Activated T-helper 17 cell treated with anti-CD3 and anti-CD28 coated beads, Interleukin-2, amount 50 U/mL, for 72 hours (primary cell): ENCODE results near the gene PRM1. TPM values are rescaled to one million over a fixed set of nuclear protein-coding genes. Genes with fewer than 3 reads are reported as not detected.

Experiments used
- ATAC-seq: fragments of 150-1000 bp; cut with Tn5 transposase; replicated peaks from 2 replicates; pipeline ENCODE4 v1.10.0; 2021; ENCODE audit warnings: mild to moderate bottlenecking, moderate library complexity
- H3K27ac Mint-ChIP-seq: one replicate; pipeline ENCODE4 v1.8.0; 2022; ENCODE audit warnings: mixed read lengths
- H3K27me3 Mint-ChIP-seq: one replicate; pipeline ENCODE4 v1.8.0; 2022; ENCODE audit warnings: mixed read lengths
- H3K36me3 Mint-ChIP-seq: one replicate; pipeline ENCODE4 v1.8.0; 2022; ENCODE audit warnings: low read depth, mild to moderate bottlenecking, mixed read lengths
- H3K4me1 Mint-ChIP-seq: one replicate; pipeline ENCODE4 v1.8.0; 2022; ENCODE audit warnings: mixed read lengths
- H3K4me3 Mint-ChIP-seq: one replicate; pipeline ENCODE4 v1.8.0; 2022; ENCODE audit warnings: mild to moderate bottlenecking, mixed read lengths
- H3K9me3 Mint-ChIP-seq: one replicate; pipeline ENCODE4 v1.8.0; 2022; ENCODE audit warnings: mixed read lengths
- total RNA-seq, 2 donors: library from RNA; stranded (reverse); gene quantifications; one replicate each; pipeline ENCODE4 v1.2.3, GENCODE V29; 2022

PRM1 gene
- total RNA-seq, 2 donors from 2014 or later = not detected

DNA sequence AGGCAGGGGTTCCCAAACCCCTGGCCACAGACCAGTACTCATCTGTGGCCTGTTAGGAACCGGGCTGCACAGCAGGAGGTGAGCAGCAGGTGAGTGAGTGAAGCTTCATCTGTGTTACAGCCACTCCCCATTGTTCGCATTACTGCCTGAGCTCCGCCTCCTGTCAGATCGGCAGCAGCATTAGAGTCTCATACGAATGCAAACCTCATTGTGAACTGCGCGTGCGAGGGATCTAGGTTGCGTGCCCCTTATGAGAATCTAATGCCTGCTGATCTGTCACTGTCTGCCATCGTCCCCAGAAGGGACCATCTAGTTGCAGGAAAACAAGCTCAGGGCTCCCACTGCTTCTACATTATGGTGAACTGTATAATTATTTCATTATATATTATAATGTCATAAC is 39.0 kb upstream of the PRM1 start:
- Mint-ChIP-seq H3K9me3 (no peaks in the 10 kb centered on the region), H3K36me3 (no peaks in the 10 kb centered on the region), H3K4me1 (peaks cover 7% of the 10 kb centered on the region), H3K27ac (no peak overlapping the region), H3K4me3 (no peak overlapping the region), H3K27me3 (no peaks in the 10 kb centered on the region)
- ATAC-seq = no peak

GRCh38 chr16:11319529-11320146 is 38.5 kb upstream of the PRM1 start:
- H3K9me3 Mint-ChIP-seq = no peaks in the 10 kb centered on the region
- H3K4me1 Mint-ChIP-seq = peaks cover 5% of the 10 kb centered on the region
- ATAC-seq = no peak
- H3K27me3 Mint-ChIP-seq = no peaks in the 10 kb centered on the region
- no peaks in the 10 kb centered on the region for H3K36me3 Mint-ChIP-seq
- H3K4me3 Mint-ChIP-seq = no peak overlapping the region
- no peak overlapping the region for H3K27ac Mint-ChIP-seq

- H3K36me3 Mint-ChIP-seq = no peaks in the 10 kb centered on the region
- H3K4me1 Mint-ChIP-seq = peaks cover 5% of the 10 kb centered on the region
- no peak overlapping the region for H3K4me3 Mint-ChIP-seq
- peak overlapping the region; percentile 1 for H3K27ac Mint-ChIP-seq
- H3K27me3 Mint-ChIP-seq = no peaks in the 10 kb centered on the region
- ATAC-seq = no peak
- H3K9me3 Mint-ChIP-seq = no peaks in the 10 kb centered on the region
Measured at GRCh38 chr16:11318817-11319216, 37.7 kb upstream of the PRM1 start.

GRCh38 chr16:11316331-11317015 is 35.3 kb upstream of the PRM1 start:
- H3K9me3 Mint-ChIP-seq = no peaks in the 10 kb centered on the region
- ATAC-seq = no peak
- no peak overlapping the region for H3K4me3 Mint-ChIP-seq
- no peaks in the 10 kb centered on the region for H3K36me3 Mint-ChIP-seq
- no peak overlapping the region for H3K27ac Mint-ChIP-seq
- no peaks in the 10 kb centered on the region for H3K27me3 Mint-ChIP-seq
- H3K4me1 Mint-ChIP-seq = peaks cover 13% of the 10 kb centered on the region

DNA sequence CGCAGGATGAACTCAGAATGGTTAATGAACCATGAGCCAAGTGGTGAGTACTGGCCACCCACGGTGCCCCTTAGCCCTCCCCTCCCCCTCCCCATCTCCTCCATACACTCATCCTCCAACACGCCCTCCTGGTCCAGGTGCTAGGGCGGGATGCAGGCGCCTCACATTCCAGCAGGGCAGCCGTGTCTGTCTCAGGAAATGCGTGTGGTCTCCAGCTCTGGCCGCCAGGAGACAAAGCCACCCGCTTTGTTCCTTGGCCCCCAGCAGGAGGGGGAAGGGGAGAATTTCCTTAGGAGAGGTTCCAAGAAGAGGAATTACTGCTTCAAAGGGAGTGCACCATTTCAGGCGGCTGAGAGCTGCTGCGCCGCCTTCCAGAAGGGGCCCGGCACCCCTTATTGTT is 34.4 kb upstream of the PRM1 start:
- no peak for ATAC-seq
- no peak overlapping the region for H3K27ac Mint-ChIP-seq
- H3K4me1 Mint-ChIP-seq = peaks cover 13% of the 10 kb centered on the region
- no peaks in the 10 kb centered on the region for H3K27me3 Mint-ChIP-seq
- H3K36me3 Mint-ChIP-seq = no peaks in the 10 kb centered on the region
- no peaks in the 10 kb centered on the region for H3K9me3 Mint-ChIP-seq
- no peak overlapping the region for H3K4me3 Mint-ChIP-seq

DNA sequence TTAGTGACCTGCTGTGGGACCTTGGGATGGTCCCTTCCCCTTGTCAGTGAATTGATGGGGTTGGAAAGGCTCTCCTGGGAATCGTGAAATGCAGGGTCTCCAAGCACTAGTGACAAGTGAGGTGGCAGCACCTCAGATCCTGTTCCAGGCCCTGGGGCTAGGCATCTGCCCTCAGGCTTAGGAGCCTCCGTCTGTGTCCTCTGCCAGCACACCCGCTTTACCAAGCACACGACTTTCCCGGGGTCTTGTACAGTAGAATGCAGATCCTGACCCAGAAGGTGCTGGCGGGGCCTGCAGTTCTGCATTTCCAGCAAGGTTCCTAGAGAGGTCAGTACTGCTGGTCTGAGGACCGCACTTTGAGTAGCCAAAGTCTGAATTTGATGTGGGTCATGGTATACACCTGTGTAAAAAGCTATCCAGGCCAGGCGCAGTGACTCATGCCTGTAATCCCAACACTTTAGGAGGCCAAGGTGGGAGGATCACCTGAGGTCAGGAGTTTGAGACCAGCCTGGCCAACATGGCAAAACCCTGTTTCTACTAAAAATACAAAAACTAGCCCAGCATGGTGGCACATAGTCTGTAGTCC is 33.3 kb upstream of the PRM1 start:
- H3K4me1 Mint-ChIP-seq = peaks cover 13% of the 10 kb centered on the region
- no peak overlapping the region for H3K4me3 Mint-ChIP-seq
- H3K27me3 Mint-ChIP-seq = no peaks in the 10 kb centered on the region
- H3K27ac Mint-ChIP-seq = no peak overlapping the region
- no peaks in the 10 kb centered on the region for H3K36me3 Mint-ChIP-seq
- no peaks in the 10 kb centered on the region for H3K9me3 Mint-ChIP-seq
- ATAC-seq = no peak

GRCh38 chr16:11313493-11314308 is 32.6 kb upstream of the PRM1 start:
- Mint-ChIP-seq H3K9me3 (no peaks in the 10 kb centered on the region), H3K4me3 (no peak overlapping the region), H3K27me3 (no peaks in the 10 kb centered on the region), H3K27ac (peak overlapping the region; percentile 82), H3K36me3 (no peaks in the 10 kb centered on the region), H3K4me1 (peaks cover 10% of the 10 kb centered on the region)
- ATAC-seq = no peak

- no peak for ATAC-seq
- Mint-ChIP-seq H3K4me1 (peaks cover 7% of the 10 kb centered on the region), H3K27me3 (no peaks in the 10 kb centered on the region), H3K4me3 (no peak overlapping the region), H3K27ac (peak overlapping the region; percentile 82), H3K36me3 (no peaks in the 10 kb centered on the region), H3K9me3 (no peaks in the 10 kb centered on the region)
Measured at GRCh38 chr16:11312718-11313492, 31.8 kb upstream of the PRM1 start.

- no peaks in the 10 kb centered on the region for H3K27me3 Mint-ChIP-seq
- H3K4me1 Mint-ChIP-seq = peaks cover 14% of the 10 kb centered on the region
- no peaks in the 10 kb centered on the region for H3K36me3 Mint-ChIP-seq
- peak; percentile 20 for ATAC-seq
- no peaks in the 10 kb centered on the region for H3K9me3 Mint-ChIP-seq
- H3K4me3 Mint-ChIP-seq = peak overlapping the region; percentile 29
- peak overlapping the region; percentile 56 for H3K27ac Mint-ChIP-seq
Measured at GRCh38 chr16:11310997-11311561, 29.9 kb upstream of the PRM1 start.

GRCh38 chr16:11310634-11310977 is 29.5 kb upstream of the PRM1 start:
- Mint-ChIP-seq H3K36me3 (no peaks in the 10 kb centered on the region), H3K9me3 (no peaks in the 10 kb centered on the region), H3K4me3 (peak overlapping the region; percentile 29), H3K27me3 (no peaks in the 10 kb centered on the region), H3K4me1 (peaks cover 14% of the 10 kb centered on the region), H3K27ac (peak overlapping the region; percentile 56)
- no peak for ATAC-seq

- no peak for ATAC-seq
- H3K36me3 Mint-ChIP-seq = no peaks in the 10 kb centered on the region
- peaks cover 14% of the 10 kb centered on the region for H3K4me1 Mint-ChIP-seq
- H3K4me3 Mint-ChIP-seq = no peak overlapping the region
- no peaks in the 10 kb centered on the region for H3K27me3 Mint-ChIP-seq
- no peaks in the 10 kb centered on the region for H3K9me3 Mint-ChIP-seq
- H3K27ac Mint-ChIP-seq = peak overlapping the region; percentile 56
Measured at GRCh38 chr16:11309895-11310633, 28.9 kb upstream of the PRM1 start.

DNA sequence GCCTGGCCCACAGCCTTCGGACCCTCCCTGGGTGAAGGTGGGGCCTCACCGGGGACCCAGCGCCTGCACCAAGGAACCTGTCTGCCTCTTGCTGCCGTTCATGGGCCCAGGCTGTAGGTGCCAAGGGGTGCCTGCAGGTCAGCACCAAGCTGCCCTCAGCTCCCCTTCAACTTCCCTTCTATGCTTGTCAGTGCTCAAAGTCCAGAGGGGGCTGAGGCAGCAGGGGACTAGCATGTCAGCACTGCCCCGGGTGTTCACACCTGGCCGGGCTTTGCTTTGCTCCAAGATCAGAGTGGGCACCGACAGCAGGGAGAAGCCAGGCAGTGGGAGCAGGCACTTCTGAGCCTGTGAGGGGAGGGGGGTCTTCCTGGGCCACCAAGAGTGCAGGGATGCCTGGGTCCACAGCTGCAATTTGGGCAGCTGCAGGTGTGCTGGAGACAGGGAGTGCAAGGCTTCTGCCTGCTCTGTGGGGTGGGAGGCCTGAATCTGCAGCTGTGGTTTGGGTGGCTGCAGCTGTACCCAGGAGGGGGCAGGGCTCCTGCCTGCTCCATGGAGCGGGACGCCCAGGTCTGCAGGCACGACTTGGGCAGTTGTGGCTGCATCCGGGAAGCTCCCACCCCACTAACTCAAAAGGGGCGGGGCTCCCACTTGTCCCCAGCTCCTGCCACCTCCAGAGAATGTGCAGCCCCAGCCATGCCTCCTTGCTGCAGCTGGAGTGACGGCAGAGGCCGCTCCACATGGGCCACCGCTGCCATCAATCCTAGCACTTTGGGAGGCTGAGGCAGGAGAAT is 27.6 kb upstream of the PRM1 start:
- Mint-ChIP-seq H3K4me1 (peaks cover 14% of the 10 kb centered on the region), H3K27me3 (no peaks in the 10 kb centered on the region), H3K9me3 (no peaks in the 10 kb centered on the region), H3K36me3 (no peaks in the 10 kb centered on the region), H3K4me3 (no peak overlapping the region), H3K27ac (no peak overlapping the region)
- no peak for ATAC-seq
